CD14-positive monocyte (primary cell): Measurements from ENCODE around the gene M6PR. TPM values are rescaled to one million over a fixed set of nuclear protein-coding genes. Genes with fewer than 3 reads are reported as not detected.
"Not testable (repeated sequence)": the region's sequence is repeated elsewhere in the genome, so short reads cannot be mapped to it uniquely, and the experiment has no call there.

Experiments
- DNase-seq, 3 donors: peaks; one replicate each; pipeline ENCODE4 v3.0.0-alpha.2; 2011 to 2022
- H2AFZ ChIP-seq: 2 replicates; pipeline ENCODE4 v1.6.0; 2012; ENCODE audit warnings: mild to moderate bottlenecking, low read depth, low read length, inconsistent platforms; ENCODE audit not compliant: insufficient read depth, poor library complexity, severe bottlenecking
- H3K27ac ChIP-seq, 2 donors: 1 replicate in 1 of 2; 2 replicates in 1 of 2; pipeline ENCODE4 v1.5.1; 2012 to 2013; ENCODE audit warnings: low read length in 2 of 2, control low read depth in 1 of 2, inconsistent platforms in 1 of 2, low read depth in 1 of 2, mild to moderate bottlenecking in 1 of 2
- H3K27me3 ChIP-seq, 2 donors: one replicate each; pipeline versions ENCODE4 v1.6.0 to v1.6.1; 2011 to 2013; ENCODE audit warnings: low read length in 2 of 2; ENCODE audit not compliant: control insufficient read depth in 2 of 2, insufficient read depth in 2 of 2
- H3K36me3 ChIP-seq, 2 donors: replicated peaks in 1 of 2; 1 replicate in 1 of 2; 2 replicates in 1 of 2; pipeline versions ENCODE4 v1.5.1 to v1.6.1; 2012 to 2013; ENCODE audit warnings: low read length in 2 of 2, control low read depth in 1 of 2, inconsistent platforms in 1 of 2, mild to moderate bottlenecking in 1 of 2; ENCODE audit not compliant: insufficient read depth in 2 of 2, control insufficient read depth in 1 of 2
- H3K4me1 ChIP-seq, 2 donors: 1 replicate in 1 of 2; 2 replicates in 1 of 2; pipeline versions ENCODE4 v1.5.1 to v1.6.1; 2012 to 2013; ENCODE audit warnings: low read length in 2 of 2, control low read depth in 1 of 2, inconsistent platforms in 1 of 2, mild to moderate bottlenecking in 1 of 2, moderate library complexity in 1 of 2; ENCODE audit not compliant: insufficient read depth in 2 of 2, control insufficient read depth in 1 of 2
- H3K4me2 ChIP-seq: replicated peaks from 2 replicates; pipeline ENCODE3; 2012; ENCODE audit warnings: low read length, moderate library complexity, mild to moderate bottlenecking; ENCODE audit not compliant: poor library complexity, severe bottlenecking; ENCODE audit errors: extremely low read depth
- H3K4me3 ChIP-seq, 3 experiments: fragments of 200-600 bp in 1 of 3; sonication (generic) in 1 of 3; replicated peaks in 1 of 3; 1 replicate in 2 of 3; 2 replicates in 1 of 3; pipeline ENCODE4 v1.5.1; 2011 to 2013; ENCODE audit warnings: low read length in 3 of 3, mild to moderate bottlenecking in 3 of 3, control low read depth in 2 of 3, low read depth in 2 of 3, inconsistent platforms in 1 of 3, moderate library complexity in 1 of 3
- H3K79me2 ChIP-seq: 2 replicates; pipeline ENCODE4 v1.6.0; 2012; ENCODE audit warnings: mild to moderate bottlenecking, control low read depth, inconsistent platforms, low read length, moderate library complexity; ENCODE audit not compliant: insufficient read depth
- H3K9ac ChIP-seq: 2 replicates; pipeline ENCODE4 v1.6.0; 2017; ENCODE audit warnings: low read length, mild to moderate bottlenecking; ENCODE audit not compliant: insufficient read depth, poor library complexity, severe bottlenecking
- H3K9me3 ChIP-seq, 2 donors: replicated peaks in 1 of 2; 1 replicate in 1 of 2; 2 replicates in 1 of 2; pipeline versions ENCODE4 v1.5.1 to v1.6.1; 2012 to 2013; ENCODE audit warnings: low read length in 2 of 2, control low read depth in 1 of 2; ENCODE audit not compliant: control insufficient read depth in 1 of 2, insufficient read depth in 1 of 2
- H4K20me1 ChIP-seq: 2 replicates; pipeline ENCODE4 v1.6.0; 2012; ENCODE audit warnings: mild to moderate bottlenecking, low read length, control low read depth, moderate library complexity; ENCODE audit not compliant: insufficient read depth
- H3K27ac Mint-ChIP-seq, 7 donors: one replicate each; pipeline ENCODE4 v1.8.0; 2020; ENCODE audit warnings: mild to moderate bottlenecking in 7 of 7, mixed read lengths in 7 of 7, moderate library complexity in 6 of 7, inconsistent platforms in 2 of 7
- H3K27me3 Mint-ChIP-seq, 3 donors: one replicate each; pipeline ENCODE4 v1.8.0; 2021 to 2022; ENCODE audit warnings: low read depth in 3 of 3, mild to moderate bottlenecking in 3 of 3, mixed read lengths in 3 of 3, moderate library complexity in 3 of 3, inconsistent platforms in 1 of 3
- H3K36me3 Mint-ChIP-seq, 2 donors: one replicate each; pipeline ENCODE4 v1.8.0; 2020; ENCODE audit warnings: mixed read lengths in 2 of 2, inconsistent platforms in 1 of 2, mild to moderate bottlenecking in 1 of 2
- H3K4me1 Mint-ChIP-seq: one replicate; pipeline ENCODE4 v1.8.0; 2020; ENCODE audit warnings: mild to moderate bottlenecking, mixed read lengths
- H3K4me3 Mint-ChIP-seq, 2 donors: one replicate each; pipeline ENCODE4 v1.8.0; 2020; ENCODE audit warnings: mild to moderate bottlenecking in 2 of 2, mixed read lengths in 2 of 2, moderate library complexity in 1 of 2
- H3K9me3 Mint-ChIP-seq, 7 donors: one replicate each; pipeline ENCODE4 v1.8.0; 2020 to 2022; ENCODE audit warnings: mixed read lengths in 7 of 7, mild to moderate bottlenecking in 6 of 7, moderate library complexity in 6 of 7, inconsistent platforms in 2 of 7
- CTCF ChIP-seq: fragments of 200-600 bp; IDR thresholded peaks from one replicate; pipeline ENCODE4 v1.8.0; 2022; ENCODE audit warnings: antibody characterized with exemption, mild to moderate bottlenecking
- WGBS: methylation state at CpG from one replicate; pipeline ENCODE4 v1.1.5; 2013; ENCODE audit warnings: missing lambda C conversion rate; ENCODE audit not compliant: insufficient coverage; 5-methylcytosine and 5-hydroxymethylcytosine counted together
- intact Hi-C, 2 donors: fragments of 100-400 bp; cut with micrococcal nuclease; formaldehyde crosslinking; loops; one replicate each; pipeline versions ENCODE4 v1.15.0 to v1.15.1; 2023
- polyA plus RNA-seq, 3 donors: library from polyadenylated mRNA; depleted of rRNA in 1 of 3; unstranded in 2 of 3; stranded (reverse) in 1 of 3; fragments of 300-500 nt in 2 of 3; fragments of >200 nt in 1 of 3; fragmentation: Illumina TruSeq in 2 of 3; gene quantifications; 1 replicate in 2 of 3; 2 replicates in 1 of 3; pipeline ENCODE4 v1.2.3, GENCODE V29; 2012 to 2021

Gene M6PR
- polyA plus RNA-seq, 3 donors, result 158 to 285 (median 268) TPM

GRCh38 chr12:8941691-8942478 lies 7.6 kb downstream of the M6PR start:
- no peaks in the 10 kb centered on the region for H3K9me3 Mint-ChIP-seq
- Histone ChIP-seq H3K36me3 (peaks cover 51 to 64% of the 10 kb centered on the region in 2 donors), H3K4me3 (no peak overlapping the region), H3K27ac (no peak overlapping the region), H3K79me2 (peaks cover 26% of the 10 kb centered on the region), H3K4me2 (no peak overlapping the region), H2AFZ (no peak overlapping the region), H3K4me1 (peaks cover 2 to 3% of the 10 kb centered on the region in 2 donors), H3K9me3 (no peaks in the 10 kb centered on the region), H3K27me3 (no peaks in the 10 kb centered on the region), H3K9ac (no peak overlapping the region), H4K20me1 (peaks cover 51% of the 10 kb centered on the region)
- H3K27ac Mint-ChIP-seq, result peak overlapping the region in 2 of 7 donors; percentile 35 to 60
- H3K4me1 Mint-ChIP-seq, result peaks cover 3% of the 10 kb centered on the region
- intact Hi-C loops, result no loop called here
- no peak for TF ChIP-seq CTCF
- no peaks in the 10 kb centered on the region for H3K27me3 Mint-ChIP-seq
- H3K4me3 Mint-ChIP-seq, result no peak overlapping the region
- 80% methylated on average over 1 of the region's 5 CpGs for WGBS
- DNase-seq, result no peak
- peaks cover 62 to 64% of the 10 kb centered on the region in 2 donors for H3K36me3 Mint-ChIP-seq

- H3K9me3 ChIP-seq, DNase-seq, H3K27me3 ChIP-seq, H3K4me1 Mint-ChIP-seq, H3K79me2 ChIP-seq, H3K4me1 ChIP-seq, intact Hi-C loops, H3K4me3 ChIP-seq, H3K27ac ChIP-seq, H2AFZ ChIP-seq, H3K4me3 Mint-ChIP-seq, H3K9me3 Mint-ChIP-seq, H3K27me3 Mint-ChIP-seq, H3K9ac ChIP-seq, H3K4me2 ChIP-seq, H3K27ac Mint-ChIP-seq: not testable (repeated sequence)
- peaks cover 32 to 39% of the 10 kb centered on the region in 2 donors for H3K36me3 Mint-ChIP-seq
- no CpG with 5 or more reads among the region's 5 CpGs for WGBS
- Histone ChIP-seq H4K20me1 (peaks cover 12% of the 10 kb centered on the region), H3K36me3 (peaks cover 19 to 25% of the 10 kb centered on the region in 2 donors)
Observed at GRCh38 chr12:8937842-8938442, 11.5 kb downstream of the M6PR start.
